Stimulated activated naive CD4-positive, alpha-beta T cell (primary cell): ENCODE results near the gene MACROD2.

Source experiments
- DNase-seq, 6 experiments: peaks; one replicate each; lab custom pipeline; 2025; lab: John Stamatoyannopoulos, UW

Gene MACROD2

DNA sequence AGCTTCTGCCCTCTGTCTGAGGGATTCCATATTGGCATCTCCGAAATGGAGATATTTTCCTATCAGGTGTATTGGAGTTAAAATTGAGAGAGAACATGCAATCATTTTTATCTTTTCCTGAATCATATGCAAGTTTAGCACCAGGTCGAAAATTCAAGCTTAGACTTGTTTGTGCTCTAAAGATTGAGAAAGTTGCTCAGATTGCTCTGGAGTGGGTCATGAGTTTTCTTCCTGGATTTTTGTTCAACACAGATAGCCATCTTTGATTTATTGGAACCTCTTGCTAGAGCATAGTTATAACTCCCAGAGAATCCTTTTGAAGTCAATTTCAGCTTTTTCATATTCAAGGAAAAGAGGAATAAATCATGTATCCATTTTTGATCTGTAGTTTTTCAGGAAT is 715.6 kb downstream of the MACROD2 start:
- DNase-seq, result no peak

DNA sequence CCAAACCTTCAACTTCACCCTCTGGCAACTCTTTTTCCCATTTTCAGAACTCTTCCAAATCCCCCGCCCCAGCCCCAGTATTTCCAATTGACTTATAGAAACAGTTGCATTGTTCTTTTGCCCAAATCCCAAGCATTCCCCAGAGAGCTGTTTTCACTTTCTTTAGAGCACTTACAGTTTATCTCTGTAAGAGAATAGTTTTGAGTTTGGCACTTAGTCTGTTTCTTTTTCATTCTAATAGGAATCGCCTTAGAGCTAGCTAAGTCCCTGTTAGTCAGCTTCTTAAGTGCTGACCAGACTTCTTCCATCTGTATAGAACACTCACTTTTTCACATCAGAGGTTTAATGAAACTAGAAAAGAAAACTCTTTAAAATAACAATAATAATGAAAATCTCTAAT is 716.3 kb downstream of the MACROD2 start:
- DNase-seq, result no peak

DNA sequence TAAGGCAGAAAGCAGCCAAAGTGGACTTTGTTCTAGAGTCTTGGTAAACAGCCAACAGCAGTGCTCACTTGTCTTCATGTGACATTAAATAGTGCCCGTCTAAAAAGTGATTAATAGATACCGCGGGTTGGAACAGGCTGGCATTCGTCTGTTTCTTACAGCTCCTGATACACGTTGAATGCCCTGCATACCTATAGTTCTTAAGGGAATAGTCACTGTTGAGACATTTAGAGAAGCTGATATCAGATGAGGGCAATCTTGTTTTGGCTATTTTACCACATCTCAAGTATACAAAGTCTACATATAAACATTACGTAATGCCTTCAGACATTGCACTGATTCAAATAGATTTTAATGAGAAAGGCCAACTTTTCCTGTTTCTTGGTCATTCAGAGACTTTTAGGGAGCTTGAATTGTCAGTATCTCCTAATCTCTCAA is 717.0 kb downstream of the MACROD2 start:
- DNase-seq, result no peak

DNA sequence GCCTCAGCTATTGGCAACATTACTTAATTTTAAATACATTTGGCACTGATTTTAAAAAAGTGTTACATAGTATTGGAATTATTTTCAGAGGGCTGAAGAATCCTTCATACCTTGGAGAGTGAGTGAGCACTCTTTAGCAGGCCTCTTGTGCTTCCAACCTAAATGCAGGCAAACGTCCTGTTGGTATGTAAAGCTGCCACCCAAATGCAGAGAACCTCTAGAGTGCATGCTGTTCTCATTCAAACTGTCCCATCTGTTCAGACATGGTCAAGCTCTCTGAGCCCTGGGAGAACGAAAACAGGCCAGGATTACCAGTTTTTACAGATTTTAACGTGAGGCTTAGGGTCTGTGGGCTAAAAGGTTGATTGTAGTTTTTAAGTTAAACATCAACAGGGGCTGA is 720.1 kb downstream of the MACROD2 start:
- DNase-seq, result no peak

DNA sequence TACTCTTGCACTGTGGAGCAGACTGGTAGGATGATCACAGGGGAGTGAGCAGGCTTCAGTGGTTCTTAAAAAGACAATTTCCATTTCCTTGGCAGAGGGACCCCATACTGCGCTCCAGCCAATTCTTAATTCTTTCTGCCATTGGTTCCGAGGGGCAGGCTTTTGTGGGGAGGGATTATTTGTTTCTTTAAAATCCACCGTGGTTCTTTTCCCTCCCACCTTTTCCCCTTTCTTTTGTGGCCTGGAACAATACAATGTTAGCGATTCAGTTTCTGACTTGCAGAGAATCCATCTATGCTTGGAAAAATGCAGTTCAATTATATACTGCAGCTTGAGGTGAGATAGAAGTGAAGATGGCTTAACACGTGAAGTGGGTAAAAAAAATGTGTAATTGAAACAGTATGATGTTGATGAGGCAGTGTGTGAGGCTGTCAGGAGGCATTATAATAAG is 721.1 kb downstream of the MACROD2 start:
- no peak for DNase-seq

DNA sequence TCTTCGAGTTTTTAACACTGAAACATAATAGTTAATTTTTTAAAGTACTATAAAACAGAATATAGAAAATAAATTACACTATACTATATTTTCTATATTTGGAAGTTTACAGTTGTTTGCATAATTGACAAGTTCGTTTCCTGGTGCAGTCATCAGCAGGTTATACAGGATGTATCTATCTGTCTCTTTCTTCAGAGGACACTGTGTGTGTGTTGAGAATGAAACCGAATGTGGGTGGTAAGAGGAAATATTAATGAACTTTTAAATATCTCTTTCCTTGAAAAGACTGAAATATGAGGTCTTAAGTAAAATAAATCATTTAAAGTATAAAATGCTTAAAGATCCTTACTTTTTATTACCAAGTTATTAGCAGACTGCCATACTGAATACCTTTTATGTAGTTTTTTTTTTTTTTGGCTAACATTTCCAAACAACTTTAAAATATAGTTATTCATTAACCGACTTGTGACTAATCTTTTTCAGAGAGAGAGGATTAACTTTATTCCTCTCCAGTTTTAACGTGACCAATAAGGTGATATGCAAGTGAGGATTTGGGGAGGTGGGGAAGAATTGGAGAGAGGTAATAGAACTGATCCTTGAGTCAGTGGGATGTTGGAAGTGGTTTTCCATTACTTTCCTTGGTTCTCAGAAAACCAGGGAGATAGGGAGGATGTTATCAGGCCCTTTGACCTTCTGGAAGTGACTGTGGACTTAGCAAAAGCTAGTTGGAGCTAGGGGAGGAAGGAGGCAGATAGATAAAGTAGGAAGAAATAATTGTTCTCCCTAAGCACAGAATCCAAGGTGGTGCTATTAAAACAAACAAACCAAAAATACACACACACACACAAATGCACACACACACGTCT is 722.1 kb downstream of the MACROD2 start:
- no peak for DNase-seq

DNA sequence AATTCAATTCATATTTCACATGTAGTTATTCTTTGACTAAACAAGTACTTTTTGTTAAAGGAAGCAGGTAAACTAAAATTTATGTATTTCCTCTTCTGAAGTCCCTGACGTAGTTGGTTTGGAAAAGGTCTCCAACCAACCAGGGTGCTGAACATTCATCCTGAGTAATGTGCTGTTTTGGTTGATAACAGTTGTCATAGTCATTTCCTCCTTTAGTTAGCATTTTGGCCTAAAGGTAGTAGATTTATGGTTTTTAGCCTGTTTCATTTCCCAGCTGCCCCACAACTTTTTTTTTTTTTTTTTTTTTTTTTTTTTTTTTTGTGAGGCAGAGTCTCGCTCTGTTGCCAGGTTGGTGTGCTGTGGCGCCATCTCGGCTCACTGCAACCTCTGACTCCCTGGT is 724.9 kb downstream of the MACROD2 start:
- DNase-seq, result no peak

DNA sequence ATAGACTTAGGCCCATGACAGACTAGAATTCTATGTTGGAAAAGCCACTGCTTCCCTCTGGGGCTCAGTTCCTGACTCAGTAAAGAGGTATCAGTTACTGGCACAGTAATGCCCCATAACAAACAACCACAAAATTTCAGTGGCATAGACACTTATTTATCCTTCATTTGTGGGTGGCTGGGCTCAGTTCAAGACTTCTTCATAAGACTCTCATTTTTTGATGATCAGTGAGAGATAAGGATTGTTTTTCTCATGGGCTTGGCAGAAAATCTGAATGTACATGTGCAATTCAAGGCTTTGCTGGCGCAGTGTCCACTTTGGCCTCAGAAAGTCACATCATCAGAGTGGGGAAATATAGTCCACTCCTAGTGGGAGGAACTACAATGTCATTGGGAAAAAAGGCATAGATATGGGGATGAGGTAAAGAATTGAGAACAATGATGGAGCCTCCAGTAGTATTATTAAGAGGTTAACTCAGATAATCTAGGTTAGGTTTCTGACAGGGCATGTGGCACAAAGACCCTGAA is 726.7 kb downstream of the MACROD2 start:
- no peak for DNase-seq

DNA sequence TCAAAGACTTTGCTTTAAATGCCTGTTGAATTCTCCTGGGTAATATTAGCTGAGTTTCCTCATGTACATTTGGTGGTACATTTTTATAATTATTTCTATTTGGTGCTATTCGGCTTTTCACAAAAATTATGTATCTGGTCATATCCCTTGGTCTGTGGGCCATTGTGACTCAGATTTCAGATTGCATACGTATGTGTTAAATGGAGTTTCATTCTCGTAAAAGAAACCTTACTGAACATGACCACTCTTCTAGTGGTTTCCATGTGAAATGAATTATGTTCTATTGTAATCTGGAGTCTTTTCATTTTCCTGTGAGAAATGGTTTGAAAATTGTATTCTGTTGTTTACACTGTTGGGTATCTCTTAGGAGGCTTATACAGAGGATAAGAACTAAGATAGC is 728.3 kb downstream of the MACROD2 start:
- DNase-seq, result no peak

DNA sequence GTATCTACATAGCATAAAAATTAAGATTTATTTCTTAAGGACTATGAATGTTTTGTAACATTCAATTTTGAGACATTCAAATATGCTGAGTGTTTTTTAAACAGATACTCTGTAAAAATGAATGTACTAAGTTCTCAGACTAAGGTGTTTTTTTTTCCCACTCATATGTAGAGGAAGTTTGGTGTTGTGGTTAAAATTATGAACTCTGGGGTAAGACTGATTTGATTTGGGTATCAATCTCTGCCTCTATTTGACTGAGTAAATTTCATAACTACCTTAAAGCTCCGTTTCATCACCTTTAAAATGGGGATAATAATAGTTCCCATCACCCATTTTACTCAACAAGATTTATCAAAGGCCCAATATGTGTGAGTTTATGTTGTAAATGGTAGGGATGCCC is 728.7 kb downstream of the MACROD2 start:
- DNase-seq, result no peak

DNA sequence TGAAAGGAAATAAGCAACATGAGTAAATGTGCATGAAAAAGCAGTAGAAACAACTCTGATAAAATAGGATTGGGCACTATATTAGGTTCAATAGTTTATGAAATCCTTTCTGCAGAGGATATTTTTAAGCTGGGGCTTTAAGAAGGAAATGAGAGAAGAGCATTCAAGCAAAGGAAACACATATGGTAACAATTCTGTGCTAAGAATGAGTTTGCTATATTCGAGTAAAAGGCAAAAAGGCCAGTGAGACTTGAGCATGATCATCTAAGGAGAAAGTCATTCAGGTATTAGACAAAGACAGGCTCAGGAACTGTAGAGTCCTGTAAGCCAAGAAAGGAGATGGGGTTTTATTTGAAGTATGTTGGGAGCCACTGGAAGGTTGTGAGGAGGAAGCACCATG is 729.2 kb downstream of the MACROD2 start:
- no peak for DNase-seq

DNA sequence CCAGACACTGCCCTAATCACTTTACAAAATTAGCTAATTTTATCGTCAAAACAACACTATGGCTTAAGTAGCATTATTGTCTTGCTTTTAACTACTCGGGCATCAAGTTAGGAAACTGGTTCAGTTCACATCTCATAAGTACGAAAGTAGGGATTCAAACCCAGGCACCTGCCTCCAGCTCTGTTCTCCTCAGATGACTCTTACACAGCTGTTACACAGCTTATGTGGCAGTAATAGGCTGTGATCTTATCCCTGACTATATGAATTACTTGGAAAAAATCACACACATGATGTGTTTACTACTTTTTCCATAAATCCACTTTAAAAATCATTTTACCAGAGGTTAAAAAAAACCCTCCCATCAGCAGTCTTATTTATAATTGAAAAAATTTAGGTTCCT is 731.3 kb downstream of the MACROD2 start:
- no peak for DNase-seq

DNA sequence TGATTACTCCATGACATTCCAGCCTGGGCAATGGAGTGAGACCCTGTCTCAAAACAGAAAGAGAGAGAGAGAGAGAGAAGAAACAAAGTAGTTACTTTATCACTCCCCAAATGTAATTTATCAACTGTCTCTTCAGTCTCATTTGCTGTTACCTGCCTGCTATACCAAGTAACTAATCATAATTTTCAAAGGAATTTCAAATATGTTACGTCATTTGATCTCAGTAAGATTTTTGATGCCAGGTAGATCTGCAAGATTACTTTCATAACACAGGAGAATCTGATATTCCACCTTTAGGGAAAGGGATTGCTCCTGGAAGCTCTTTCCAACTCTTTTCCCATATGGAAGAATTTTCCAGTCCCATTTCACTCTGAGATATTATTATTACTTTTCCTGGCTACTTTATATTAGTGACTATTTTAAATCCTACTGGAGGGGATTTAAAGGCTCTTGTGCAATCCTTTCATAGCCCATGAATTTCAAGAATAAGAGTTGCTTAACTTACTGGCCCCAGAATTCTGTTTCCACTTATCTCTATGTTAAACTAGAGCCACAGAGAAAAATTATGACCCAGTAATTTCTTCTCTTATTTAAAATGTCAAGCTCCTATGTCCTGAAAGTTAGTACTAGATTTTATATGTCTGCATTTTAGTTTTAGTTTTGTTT is 732.3 kb downstream of the MACROD2 start:
- no peak for DNase-seq

DNA sequence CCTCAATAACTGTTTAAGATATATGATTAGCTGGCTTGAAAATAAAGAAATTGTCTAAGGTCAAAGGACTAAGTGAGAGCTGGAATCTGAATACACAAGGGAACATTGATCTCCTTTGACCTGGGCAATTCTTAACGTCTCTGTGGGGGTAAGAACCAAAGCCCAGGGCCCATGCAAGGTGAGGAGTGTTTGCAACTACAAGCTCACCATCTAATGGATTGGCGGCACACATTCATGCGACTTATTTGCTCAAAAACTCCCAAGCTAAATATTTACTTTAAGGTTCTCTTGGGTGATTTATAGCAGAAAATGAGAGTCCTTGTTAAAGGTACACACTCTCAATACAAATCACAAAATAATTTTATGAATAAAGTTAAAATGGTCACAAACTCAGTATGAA is 734.1 kb downstream of the MACROD2 start:
- no peak for DNase-seq

DNA sequence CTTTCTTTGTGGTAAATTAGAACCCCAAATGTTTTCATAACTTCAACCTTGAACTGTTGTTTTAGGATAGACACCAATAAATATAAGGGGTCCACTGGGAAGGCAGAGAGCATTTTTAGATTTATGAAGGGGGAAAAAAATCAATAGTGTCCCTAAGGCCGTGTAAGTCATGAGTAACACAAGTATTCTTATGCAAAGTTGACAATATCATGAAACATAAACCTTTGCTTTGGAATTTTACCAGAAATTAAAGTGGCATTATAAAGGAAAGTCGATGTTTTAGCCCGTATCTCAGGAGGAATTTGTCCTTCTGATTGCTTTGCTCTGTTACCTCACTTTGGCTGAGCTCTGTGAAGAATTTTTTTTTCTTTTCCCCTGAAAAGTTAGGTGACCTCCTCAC is 737.0 kb downstream of the MACROD2 start:
- DNase-seq, result no peak

DNA sequence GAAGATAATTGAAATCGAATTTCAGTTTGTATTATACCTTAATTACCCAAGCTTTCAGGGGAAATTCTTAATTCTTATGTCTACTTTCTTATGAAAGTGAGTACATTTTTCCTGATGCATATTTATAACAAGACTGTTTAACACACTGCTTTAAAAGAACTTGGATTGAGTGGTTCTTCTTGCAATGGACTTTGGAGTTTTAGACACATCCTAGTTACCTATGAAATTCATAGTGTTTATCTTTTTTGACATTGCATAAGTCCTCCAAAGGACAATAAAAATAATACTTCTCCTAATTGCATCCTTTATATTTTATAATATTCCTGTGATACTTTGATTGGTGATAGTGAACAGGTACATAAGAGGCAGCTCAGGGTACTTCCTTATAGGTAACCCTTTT is 737.7 kb downstream of the MACROD2 start:
- no peak for DNase-seq

DNA sequence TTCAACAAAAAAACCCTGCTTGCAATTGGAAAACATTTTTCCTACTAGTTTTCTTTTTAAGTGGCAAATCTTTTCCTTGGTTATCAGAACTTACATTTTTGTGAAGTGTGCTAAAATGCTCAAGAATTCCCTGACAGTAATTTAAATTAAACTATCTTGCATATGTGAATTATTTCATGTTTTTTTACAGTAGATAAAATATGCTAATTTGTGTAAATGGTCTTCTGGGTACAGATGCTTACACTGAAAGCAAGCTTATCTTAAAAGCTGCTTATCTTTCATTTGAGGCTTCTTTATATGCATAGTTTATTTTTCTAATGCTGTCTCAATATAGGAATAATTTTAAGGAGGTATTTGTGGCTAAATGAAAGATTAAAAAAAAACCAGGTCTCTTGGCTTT is 745.1 kb downstream of the MACROD2 start:
- no peak for DNase-seq

DNA sequence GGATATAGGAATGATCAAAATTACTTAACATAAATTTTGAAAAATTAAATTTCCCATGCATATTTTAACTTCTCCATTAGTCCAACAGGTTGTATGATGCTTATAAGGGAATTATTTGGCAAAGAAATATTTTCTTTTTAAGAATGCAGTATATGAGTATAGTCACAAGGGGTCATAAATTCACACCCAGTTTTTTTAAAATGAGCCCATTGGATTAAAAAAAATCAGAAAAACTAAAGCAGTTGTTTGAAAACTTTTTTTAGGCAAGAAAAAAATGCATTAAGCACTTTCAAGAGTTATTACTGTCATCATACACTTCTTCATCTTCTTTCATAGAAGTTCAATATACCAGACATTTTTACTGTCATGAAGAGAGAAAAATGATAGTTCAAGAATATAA is 746.3 kb downstream of the MACROD2 start:
- no peak for DNase-seq

DNA sequence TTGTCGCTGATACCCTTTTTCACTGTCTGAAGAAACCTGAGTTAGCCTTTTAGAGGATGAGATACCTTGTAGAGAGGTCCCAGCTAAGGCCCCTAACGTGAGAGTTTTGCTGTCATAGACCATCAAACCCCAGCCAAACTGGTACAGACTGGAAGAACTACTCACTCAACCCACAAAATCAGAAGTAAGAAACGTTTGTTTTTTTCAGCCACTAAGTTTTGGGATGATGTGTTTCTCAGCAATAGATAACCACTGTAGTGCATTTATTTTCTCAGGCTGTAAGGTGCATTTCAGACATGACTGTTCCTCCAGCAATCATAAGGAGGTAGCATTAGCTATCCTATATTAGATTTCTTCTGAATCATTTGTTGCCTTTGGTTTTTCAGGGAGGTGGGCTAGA is 749.4 kb downstream of the MACROD2 start:
- DNase-seq, result no peak

DNA sequence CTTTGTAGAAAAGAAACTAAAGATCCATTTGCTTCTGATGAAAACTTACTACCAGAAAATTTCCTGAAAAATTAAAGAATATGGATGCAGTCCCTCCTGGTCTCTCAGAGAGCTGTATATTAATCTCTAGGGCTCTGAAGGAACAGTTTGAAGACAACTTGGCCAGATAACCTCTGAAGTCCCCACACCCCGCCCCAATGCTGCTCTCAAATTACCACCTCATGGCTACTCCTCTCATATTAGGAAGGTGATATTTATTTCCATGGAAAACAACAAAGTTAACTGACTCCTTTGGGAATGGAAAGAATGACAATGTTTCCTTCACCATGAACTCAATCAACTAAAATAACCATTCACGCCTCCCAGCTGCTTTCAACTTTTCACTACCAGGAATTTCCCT is 750.5 kb downstream of the MACROD2 start:
- no peak for DNase-seq

DNA sequence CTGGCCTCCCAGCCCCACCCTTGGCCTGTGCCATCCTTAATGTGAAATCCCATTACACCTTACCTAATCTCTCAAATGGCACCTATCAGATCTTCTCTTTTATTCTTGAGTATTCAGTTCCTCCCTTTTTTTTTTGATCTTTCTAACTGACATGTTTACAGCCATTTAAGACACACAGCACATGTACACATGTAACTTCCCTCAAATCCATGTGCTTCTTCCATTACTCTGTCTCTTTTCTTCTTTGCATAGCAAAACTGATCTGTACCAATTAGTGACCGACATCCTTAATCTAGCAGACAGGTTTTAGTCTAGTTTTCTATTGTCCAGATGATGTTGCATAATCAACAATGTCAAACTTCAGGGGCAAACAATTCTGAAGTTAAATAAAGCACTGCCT is 755.9 kb downstream of the MACROD2 start:
- no peak for DNase-seq

DNA sequence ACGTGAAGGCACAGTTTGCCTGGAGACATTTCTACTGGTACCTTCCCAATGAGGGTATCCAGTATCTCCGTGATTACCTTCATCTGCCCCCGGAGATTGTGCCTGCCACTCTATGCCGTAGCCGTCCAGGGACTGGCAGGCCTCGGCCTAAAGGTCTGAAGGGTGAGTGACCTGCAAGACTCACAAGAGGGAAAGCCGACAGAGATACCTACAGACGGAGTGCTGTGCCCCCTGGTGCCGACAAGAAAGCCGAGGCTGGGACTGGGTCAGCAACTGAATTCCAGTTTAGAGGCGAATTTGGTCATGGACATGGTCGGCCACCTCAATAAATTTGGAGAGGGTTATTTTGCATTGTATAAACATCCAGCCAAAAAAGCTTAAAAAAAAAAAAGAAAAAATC is 762.4 kb downstream of the MACROD2 start:
- no peak for DNase-seq

DNA sequence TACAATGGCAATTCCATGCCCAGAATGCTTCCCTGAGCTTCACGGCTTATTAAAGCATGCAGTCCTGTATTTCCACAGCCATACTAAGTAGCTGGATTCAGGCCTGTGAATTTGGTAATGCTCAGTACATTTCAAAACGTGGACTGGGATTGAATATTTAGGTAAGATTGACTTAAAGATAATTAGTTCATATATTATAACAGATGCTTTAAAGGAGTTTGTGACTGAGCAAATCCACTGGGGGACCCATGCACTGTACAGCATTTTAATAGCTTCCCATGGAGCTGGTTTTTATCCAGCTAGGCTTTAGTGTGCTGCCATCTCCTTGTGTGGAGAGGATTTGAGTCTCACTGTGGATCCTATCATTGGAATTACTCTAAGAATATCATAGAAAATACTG is 763.0 kb downstream of the MACROD2 start:
- DNase-seq, result no peak
